ENCODE data around the gene CHST2.

CHST2 gene

DNA sequence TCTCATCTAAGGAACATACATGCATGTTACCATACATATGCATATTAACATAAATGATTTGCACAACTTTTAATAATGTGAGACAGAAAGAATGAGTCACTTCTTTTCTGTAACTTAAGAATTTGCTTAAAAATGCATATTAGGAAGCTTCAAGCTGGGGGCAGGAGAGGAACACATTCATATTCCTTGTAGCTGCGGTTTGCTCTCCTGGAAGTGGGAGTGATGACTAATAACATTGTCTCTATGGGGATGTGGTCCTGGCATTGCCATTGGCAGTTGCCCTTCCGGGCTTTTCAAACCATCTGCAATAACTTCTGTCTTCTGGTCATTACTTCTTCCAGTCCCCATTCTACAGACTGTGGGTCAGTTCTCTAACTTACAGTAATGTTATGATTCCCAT is 15.6 kb downstream of the CHST2 start:
- H3K4me1 Mint-ChIP-seq: no peaks in the 10 kb centered on the region
- no peak for DNase-seq
- no peaks in the 10 kb centered on the region for H3K27me3 Mint-ChIP-seq
- no peak overlapping the region for H3K27ac Mint-ChIP-seq
- CTCF ChIA-PET: interaction anchor here (1.1 kb wide), 1 partner anchor 154 kb away, joined by 3 read pairs; no protein-coding TSS in a partner anchor
- no peak overlapping the region for H3K4me3 Mint-ChIP-seq
- no peaks in the 10 kb centered on the region for H3K9me3 Mint-ChIP-seq
- no peaks in the 10 kb centered on the region for H3K36me3 Mint-ChIP-seq

DNA sequence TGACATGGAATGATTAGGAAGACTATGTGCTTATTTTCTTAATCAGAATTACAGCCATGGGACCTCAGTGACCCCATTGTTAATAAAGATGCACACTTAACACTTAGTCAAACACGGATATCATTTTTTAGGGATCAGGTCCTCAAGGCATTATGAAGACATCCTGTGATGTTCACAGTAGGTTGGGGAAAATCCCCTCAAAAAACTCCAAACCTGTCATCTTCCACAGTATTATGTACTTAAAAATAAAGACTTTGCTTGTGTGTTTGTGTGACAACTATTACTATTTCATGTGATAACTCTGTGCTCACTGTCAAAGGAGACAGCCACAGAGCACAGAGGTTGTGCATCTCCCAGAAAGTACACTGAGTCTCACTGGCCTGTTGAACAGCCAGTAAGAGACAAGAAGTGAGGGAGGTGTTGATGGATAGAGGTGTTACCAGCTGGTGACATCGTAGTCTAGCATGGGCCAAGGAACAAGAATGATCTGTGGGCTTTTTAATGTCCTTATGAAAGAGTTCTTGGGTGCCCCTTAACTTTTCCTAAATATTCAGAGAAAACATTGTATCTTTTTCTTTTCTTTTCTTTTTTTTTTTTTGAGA is 18.0 kb downstream of the CHST2 start:
- CTCF ChIA-PET: no interaction called here
- H3K9me3 Mint-ChIP-seq: no peaks in the 10 kb centered on the region
- no peak overlapping the region for H3K4me3 Mint-ChIP-seq
- no peak overlapping the region for H3K27ac Mint-ChIP-seq
- H3K27me3 Mint-ChIP-seq: no peaks in the 10 kb centered on the region
- no peak for DNase-seq
- no peaks in the 10 kb centered on the region for H3K4me1 Mint-ChIP-seq
- no peaks in the 10 kb centered on the region for H3K36me3 Mint-ChIP-seq

- CTCF ChIA-PET: no interaction called here
- Mint-ChIP-seq H3K9me3 (no peaks in the 10 kb centered on the region), H3K27ac (no peak overlapping the region), H3K4me3 (no peak overlapping the region), H3K36me3 (no peaks in the 10 kb centered on the region), H3K4me1 (no peaks in the 10 kb centered on the region), H3K27me3 (no peaks in the 10 kb centered on the region)
- DNase-seq: no peak
Observed at GRCh38 chr3:143138953-143139352, 19.4 kb downstream of the CHST2 start.

GRCh38 chr3:143139762-143140161 is 20.2 kb downstream of the CHST2 start:
- DNase-seq: no peak
- Mint-ChIP-seq H3K4me1 (no peaks in the 10 kb centered on the region), H3K9me3 (no peaks in the 10 kb centered on the region), H3K27ac (no peak overlapping the region), H3K27me3 (no peaks in the 10 kb centered on the region), H3K36me3 (no peaks in the 10 kb centered on the region), H3K4me3 (no peak overlapping the region)
- CTCF ChIA-PET: no interaction called here

DNA sequence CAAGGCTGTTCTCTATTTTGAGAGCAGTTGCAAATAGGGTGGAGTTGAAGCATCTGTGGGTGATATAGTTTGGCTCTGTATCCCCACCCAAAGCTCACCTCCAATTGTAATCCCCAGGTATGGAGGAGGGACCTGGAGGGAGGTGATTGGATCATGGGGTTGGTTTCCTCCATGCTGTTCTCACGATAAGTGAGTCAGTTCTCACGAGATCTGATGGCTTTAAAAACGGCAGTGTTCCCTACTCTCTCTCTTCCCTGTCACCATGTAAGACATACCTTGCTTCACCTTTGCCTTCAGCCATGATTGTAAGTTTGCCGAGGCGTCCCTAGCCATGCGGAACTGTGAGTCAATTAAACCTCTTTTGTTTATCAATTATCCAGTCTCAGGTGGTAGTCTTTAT is 21.0 kb downstream of the CHST2 start:
- H3K9me3 Mint-ChIP-seq: no peaks in the 10 kb centered on the region
- H3K4me1 Mint-ChIP-seq: no peaks in the 10 kb centered on the region
- DNase-seq: no peak
- no peaks in the 10 kb centered on the region for H3K27me3 Mint-ChIP-seq
- CTCF ChIA-PET: no interaction called here
- no peak overlapping the region for H3K4me3 Mint-ChIP-seq
- no peak overlapping the region for H3K27ac Mint-ChIP-seq
- no peaks in the 10 kb centered on the region for H3K36me3 Mint-ChIP-seq

DNA sequence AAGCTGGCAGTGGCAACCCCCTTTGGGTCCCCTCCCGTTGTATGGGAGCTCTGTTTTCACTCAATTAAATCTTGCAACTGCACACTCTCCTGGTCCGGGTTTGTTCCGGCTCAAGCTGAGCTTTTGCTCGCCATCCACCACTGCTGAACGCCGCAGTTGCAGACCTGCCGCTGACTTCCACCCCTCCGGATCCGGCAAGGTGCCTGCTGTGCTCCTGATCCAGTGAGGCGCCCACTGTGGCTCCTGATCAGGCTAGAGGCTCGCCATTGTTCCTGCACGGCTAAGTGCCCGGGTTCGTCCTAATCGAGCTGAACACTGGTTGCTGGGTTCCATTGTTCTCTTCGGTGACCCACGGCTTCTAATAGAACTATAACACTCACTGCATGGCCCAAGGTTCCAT is 22.8 kb downstream of the CHST2 start:
- no peaks in the 10 kb centered on the region for H3K4me1 Mint-ChIP-seq
- CTCF ChIA-PET: no interaction called here
- no peak overlapping the region for H3K27ac Mint-ChIP-seq
- no peak for DNase-seq
- no peaks in the 10 kb centered on the region for H3K9me3 Mint-ChIP-seq
- H3K4me3 Mint-ChIP-seq: no peak overlapping the region
- no peaks in the 10 kb centered on the region for H3K36me3 Mint-ChIP-seq
- no peaks in the 10 kb centered on the region for H3K27me3 Mint-ChIP-seq

- Mint-ChIP-seq H3K9me3 (no peaks in the 10 kb centered on the region), H3K4me1 (no peaks in the 10 kb centered on the region), H3K27ac (no peak overlapping the region), H3K4me3 (no peak overlapping the region), H3K36me3 (no peaks in the 10 kb centered on the region), H3K27me3 (no peaks in the 10 kb centered on the region)
- DNase-seq: no peak
- CTCF ChIA-PET: no interaction called here
Observed at GRCh38 chr3:143145906-143146305, 26.3 kb downstream of the CHST2 start.

- no peak overlapping the region for H3K27ac Mint-ChIP-seq
- CTCF ChIA-PET: no interaction called here
- H3K27me3 Mint-ChIP-seq: no peaks in the 10 kb centered on the region
- no peaks in the 10 kb centered on the region for H3K4me1 Mint-ChIP-seq
- no peak overlapping the region for H3K4me3 Mint-ChIP-seq
- H3K9me3 Mint-ChIP-seq: no peaks in the 10 kb centered on the region
- no peaks in the 10 kb centered on the region for H3K36me3 Mint-ChIP-seq
- DNase-seq: no peak
Observed at GRCh38 chr3:143146486-143147274, 27.1 kb downstream of the CHST2 start.

DNA sequence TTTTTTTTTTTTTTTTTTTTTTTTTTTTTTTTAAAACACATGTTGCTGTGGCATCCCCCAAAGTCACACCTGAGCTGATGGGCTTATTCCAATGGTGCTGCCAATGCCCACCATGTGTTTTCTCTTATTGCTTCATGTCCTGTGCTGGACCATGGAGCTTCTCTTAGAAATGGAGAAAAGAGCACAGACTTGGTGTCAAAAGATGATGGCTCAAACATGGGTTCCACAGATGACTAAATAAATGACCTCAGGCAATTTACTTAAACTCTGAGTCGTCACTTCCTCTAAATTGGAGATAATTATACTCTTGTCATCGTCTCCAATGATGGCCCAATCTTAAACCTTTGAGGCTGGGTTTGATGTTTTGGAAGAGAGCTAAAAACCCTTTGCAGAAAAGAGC is 28.1 kb downstream of the CHST2 start:
- Mint-ChIP-seq H3K4me3 (no peak overlapping the region), H3K36me3 (no peaks in the 10 kb centered on the region), H3K9me3 (no peaks in the 10 kb centered on the region), H3K4me1 (no peaks in the 10 kb centered on the region), H3K27ac (no peak overlapping the region), H3K27me3 (peaks cover under 1% of the 10 kb centered on the region)
- CTCF ChIA-PET: no interaction called here
- DNase-seq: no peak

DNA sequence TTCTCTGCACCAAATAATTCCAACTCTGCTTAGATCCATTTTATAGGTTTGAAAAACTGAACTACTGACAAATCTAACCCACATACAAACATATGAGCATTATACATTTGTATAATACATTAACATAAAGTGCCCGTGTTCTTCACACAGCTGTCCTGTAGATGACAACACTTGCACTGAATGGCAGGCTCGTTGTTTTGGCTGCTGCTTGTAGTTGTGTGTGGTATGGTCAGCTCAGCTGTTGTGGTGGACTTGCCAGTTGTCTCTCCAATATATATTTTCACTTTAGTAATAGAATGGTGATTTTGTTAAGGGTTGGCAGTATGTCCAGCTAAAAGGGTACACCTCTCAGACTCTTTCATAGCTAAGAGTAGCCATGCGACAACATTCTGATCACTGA is 30.5 kb downstream of the CHST2 start:
- no peaks in the 10 kb centered on the region for H3K36me3 Mint-ChIP-seq
- no peaks in the 10 kb centered on the region for H3K9me3 Mint-ChIP-seq
- H3K27ac Mint-ChIP-seq: no peak overlapping the region
- DNase-seq: no peak
- CTCF ChIA-PET: interaction anchor here (1.0 kb wide), 1 partner anchor 26 kb away, joined by 5 read pairs; no protein-coding TSS in a partner anchor
- no peaks in the 10 kb centered on the region for H3K4me1 Mint-ChIP-seq
- H3K4me3 Mint-ChIP-seq: no peak overlapping the region
- peaks cover 3% of the 10 kb centered on the region for H3K27me3 Mint-ChIP-seq

DNA sequence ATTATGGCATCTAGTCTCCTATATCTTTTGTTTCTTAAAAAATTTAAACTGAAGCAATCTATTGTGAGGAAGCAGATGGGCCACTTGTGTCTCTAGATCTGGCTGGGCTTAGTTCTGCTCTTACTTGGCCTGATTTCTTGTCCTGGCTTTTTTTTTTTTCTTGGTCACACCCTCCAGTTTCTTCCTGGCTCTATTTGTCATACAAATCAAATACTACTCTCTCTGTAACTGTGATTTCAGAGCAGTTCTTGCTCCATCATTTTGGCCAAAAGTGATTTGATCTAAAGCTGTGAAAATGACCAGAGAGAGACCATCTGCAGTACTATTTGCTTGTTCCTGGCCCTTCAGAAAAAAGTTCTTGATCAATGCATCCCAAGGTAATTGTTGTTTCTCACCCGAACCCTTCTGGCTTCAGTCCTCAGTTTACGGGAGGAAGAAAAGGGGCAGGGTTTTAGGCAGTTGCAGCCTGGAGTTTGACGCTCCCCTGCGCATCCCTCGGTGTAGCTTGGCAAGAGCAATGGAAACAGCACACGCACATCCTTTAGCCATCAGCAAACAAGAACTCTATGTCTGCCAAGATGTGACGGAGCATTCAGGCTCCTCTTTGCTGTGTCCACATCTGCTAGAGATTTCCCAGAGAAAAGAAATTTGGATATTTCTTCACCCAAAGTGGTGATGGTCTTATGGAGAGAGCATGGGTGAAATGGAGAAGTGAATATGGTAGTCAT is 31.6 kb downstream of the CHST2 start:
- Mint-ChIP-seq H3K27ac (no peak overlapping the region), H3K4me1 (no peaks in the 10 kb centered on the region), H3K36me3 (no peaks in the 10 kb centered on the region), H3K4me3 (no peak overlapping the region), H3K9me3 (no peaks in the 10 kb centered on the region), H3K27me3 (peaks cover 3% of the 10 kb centered on the region)
- CTCF ChIA-PET: interaction anchor here (1.0 kb wide), 1 partner anchor 27 kb away, joined by 5 read pairs; no protein-coding TSS in a partner anchor
- no peak for DNase-seq

DNA sequence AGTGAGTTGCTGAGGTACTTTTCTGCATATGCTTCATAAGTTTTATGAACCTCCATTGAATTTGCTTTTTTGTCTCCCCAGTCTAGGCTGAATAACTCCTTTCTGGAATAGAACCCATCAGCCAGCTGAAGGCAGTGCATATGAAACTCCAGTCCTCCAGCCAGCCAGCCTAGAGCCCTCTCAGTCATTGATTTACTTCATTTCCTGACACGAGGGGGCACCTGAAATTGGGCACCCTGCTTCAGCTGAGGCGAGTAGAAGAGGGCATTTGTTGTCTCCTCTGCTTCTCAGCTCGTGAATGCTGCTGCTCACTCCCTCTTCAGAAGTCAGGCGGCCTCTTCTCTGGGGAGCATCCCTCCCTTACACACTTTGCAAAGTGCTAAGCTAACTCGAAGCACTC is 32.5 kb downstream of the CHST2 start:
- Mint-ChIP-seq H3K27me3 (peaks cover 3% of the 10 kb centered on the region), H3K9me3 (no peaks in the 10 kb centered on the region), H3K27ac (no peak overlapping the region), H3K36me3 (no peaks in the 10 kb centered on the region), H3K4me3 (no peak overlapping the region), H3K4me1 (no peaks in the 10 kb centered on the region)
- CTCF ChIA-PET: no interaction called here
- no peak for DNase-seq

DNA sequence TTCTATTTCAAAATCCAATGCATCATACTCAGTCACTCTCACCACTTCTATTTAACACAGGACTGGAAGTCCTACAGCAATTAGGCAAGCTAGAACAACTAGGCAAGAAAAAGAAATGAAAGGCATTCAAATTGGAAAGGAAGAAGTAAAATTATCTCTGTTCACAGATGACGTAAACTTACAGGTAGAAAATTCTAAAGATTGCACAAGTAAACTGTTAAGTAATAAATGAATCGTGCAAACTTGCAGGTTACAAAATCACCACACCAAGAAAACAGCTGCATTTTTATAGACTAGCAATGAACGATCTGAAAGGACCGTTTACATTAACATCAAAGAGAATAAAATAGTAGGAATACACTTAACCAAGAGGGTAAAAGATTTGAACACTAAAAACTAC is 36.2 kb downstream of the CHST2 start:
- H3K36me3 Mint-ChIP-seq: no peaks in the 10 kb centered on the region
- no peak for DNase-seq
- no peaks in the 10 kb centered on the region for H3K9me3 Mint-ChIP-seq
- CTCF ChIA-PET: no interaction called here
- no peak overlapping the region for H3K4me3 Mint-ChIP-seq
- peaks cover 3% of the 10 kb centered on the region for H3K27me3 Mint-ChIP-seq
- H3K4me1 Mint-ChIP-seq: peaks cover 2% of the 10 kb centered on the region
- no peak overlapping the region for H3K27ac Mint-ChIP-seq

DNA sequence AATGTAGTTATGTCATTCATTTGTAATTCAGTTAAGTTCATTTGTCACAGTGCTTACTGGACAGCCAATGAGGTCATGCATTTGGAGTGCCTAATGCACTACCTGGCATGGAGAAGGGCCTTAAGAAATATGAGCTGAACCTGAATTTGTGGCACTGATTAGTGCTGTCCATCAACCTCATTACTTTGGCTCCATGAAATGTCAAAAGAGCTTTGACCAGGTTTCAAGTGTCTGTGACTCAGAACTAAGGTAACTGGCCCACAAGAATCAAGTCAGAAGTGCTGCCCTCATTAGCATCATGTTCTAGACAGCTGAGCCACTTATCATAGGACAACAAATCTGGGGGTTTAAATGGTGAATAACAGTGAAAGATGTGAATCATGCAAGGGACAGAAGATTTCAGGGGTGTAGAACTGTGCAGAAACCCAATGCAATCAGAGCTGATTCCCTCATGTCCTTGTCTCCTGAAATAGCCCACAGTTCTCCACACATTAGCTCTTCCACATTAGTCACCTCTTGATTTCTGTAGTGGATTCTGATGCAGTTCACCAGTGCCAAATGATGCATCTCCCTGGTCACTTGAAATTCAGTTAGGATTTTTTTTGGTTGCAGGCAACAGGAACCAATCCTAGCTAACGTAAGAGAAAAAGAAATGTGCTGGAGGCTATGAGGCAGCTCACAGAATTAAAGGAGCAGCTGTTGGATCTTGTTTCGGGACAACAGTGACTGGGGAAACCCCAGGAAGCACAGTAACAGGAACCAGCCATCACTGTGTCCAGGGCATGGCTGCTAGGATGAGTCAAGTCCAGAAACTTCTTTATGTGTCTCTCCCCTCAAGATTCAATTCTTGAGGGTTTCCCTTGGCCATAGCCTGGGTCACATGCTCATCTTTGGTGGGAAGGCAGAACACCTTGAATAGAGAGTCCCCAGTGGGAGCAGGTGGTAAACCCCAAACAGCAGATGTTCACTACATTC is 38.7 kb downstream of the CHST2 start:
- CTCF ChIA-PET: interaction anchor here (1.9 kb wide), 1 partner anchor 37 kb away, joined by 4 read pairs; no protein-coding TSS in a partner anchor
- no peaks in the 10 kb centered on the region for H3K27me3 Mint-ChIP-seq
- no peaks in the 10 kb centered on the region for H3K9me3 Mint-ChIP-seq
- peaks cover 7% of the 10 kb centered on the region for H3K4me1 Mint-ChIP-seq
- H3K4me3 Mint-ChIP-seq: no peak overlapping the region
- H3K27ac Mint-ChIP-seq: no peak overlapping the region
- H3K36me3 Mint-ChIP-seq: no peaks in the 10 kb centered on the region
- no peak for DNase-seq
